Astrocyte (in vitro differentiated cells and primary cell): ENCODE data around the gene CORT.

Experiments
- CTCF ChIP-seq: IDR thresholded peaks from 2 replicates; pipeline ENCODE4 v1.5.1; 2011; ENCODE audit warnings: low read depth, mild to moderate bottlenecking, inconsistent platforms, low read length, moderate library complexity; ENCODE audit not compliant: insufficient read depth
- EZH2 ChIP-seq: IDR thresholded peaks from 2 replicates; pipeline ENCODE4 v1.6.1; 2012; ENCODE audit warnings: mild to moderate bottlenecking, low read length, inconsistent platforms; ENCODE audit not compliant: insufficient read depth

GRCh38 chr1:10415211-10415930 is 34.5 kb upstream of the CORT start:
- no peak for TF ChIP-seq CTCF
- no peak for TF ChIP-seq EZH2
